NCI-H748 (cell line): ENCODE measurements around the gene THADA.

Source experiments
- DNase-seq: peaks from one replicate; lab custom pipeline; 2025; ENCODE audit not compliant: unreplicated experiment; lab: John Stamatoyannopoulos, UW

Gene THADA

DNA sequence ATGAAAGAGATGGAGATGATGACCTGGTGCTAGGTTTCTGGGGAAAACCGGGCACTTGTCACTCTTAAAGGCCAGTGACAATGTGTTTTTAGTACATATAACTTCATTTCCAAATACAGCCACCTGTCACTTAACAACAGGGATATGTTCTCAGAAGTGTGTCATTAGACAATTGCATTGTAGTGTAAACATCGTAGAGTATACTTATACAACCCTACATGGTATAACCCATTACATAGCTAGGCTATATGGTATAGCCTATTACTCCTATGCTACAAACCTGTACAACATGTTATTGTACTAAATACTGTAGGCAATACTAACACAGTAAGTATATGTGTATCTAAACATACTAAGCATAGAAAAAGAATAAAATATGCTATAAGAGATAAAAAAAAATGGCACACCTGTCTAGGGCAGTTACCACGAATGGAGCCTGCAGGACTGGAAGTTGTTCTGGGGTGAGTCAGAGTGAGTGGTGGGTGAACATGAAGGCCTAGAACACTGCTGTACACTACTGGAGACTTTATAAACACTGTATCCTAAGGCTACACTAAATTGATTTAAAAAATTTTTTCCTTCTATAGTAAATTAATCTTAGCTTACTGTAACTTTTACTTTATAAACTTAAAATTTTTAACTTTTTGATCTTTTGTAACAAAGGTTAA lies 123.2 kb downstream of the THADA start:
- peak; percentile 62 for DNase-seq

- DNase-seq, result no peak
These were observed 126.1 kb downstream of the THADA start for GRCh38 chr2:43469713-43470112.

GRCh38 chr2:43469094-43469493 lies 126.7 kb downstream of the THADA start:
- DNase-seq, result no peak

GRCh38 chr2:43467891-43468290 lies 127.9 kb downstream of the THADA start:
- no peak for DNase-seq

DNA sequence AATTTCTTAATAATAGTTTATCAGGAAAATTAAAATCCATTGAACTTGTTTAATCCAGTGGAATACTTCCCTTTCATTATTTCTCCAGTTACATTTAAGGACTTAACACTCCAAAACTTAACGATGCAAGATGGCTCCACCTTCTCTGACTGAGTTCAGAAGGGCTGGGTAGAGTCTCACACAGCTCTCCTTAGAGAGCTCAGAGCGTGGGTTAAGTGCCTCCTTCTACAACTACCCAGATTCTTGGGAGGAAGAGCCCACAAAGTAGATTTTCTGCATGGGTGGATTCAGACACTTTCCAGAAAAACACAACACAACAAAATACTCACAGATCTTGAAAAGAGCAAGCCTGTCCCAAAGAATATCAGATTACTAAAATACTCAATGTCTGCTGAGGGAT lies 130.6 kb downstream of the THADA start:
- no peak for DNase-seq

DNA sequence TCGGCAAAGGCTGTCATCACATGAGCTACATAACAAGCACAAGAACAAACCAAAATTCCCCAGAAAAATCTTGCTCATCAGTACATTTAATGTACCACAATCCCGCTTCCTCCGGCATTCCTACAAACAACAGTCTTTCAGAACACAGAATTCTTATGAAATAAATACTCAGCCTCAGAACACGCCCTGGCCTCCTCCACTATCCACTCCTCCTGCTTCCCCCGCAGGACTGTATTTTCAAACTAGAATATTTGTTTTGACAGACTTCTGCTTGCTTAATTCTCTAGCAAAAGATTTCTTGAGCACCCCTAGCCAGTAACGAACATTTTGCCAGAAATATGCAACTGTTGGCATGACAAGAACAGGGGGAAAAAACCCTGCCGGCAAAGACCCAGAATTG lies 131.2 kb downstream of the THADA start:
- no peak for DNase-seq

DNA sequence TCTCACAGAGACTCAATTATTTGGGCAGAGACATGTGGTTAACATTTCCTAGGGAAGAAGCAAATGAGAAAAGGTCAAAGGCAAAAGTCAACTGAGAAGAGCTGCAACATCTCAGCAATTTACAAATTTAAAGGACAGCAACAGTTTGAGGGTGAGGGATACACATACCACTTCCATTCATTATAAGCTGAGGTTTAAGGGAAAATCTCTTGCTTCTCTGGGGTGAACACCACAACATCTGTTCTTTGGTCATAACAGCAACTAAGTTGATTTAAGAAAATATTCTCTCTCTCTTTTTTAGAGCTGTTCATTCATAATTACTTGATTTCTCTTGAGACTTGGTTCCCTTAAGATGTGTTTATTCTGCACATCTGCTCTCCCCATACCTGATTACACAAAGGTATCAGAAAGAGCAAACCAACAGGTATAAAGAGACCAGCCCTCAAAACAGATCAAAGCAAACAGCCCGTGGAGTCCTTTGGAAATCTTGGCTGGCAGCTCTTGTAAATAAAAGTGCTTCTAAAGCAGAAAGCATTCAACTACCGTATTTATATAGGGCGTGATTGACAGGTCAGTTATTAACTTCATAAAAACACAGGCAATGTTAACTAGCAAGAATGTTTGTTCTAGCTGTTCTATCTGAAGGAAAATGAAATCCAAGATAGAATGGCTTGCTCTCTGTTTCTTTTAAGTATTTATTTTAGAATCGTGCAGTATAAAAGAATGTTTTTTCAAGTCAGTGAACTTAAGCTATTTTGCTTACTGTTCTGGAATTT lies 132.8 kb downstream of the THADA start:
- DNase-seq, result peak; percentile 84

DNA sequence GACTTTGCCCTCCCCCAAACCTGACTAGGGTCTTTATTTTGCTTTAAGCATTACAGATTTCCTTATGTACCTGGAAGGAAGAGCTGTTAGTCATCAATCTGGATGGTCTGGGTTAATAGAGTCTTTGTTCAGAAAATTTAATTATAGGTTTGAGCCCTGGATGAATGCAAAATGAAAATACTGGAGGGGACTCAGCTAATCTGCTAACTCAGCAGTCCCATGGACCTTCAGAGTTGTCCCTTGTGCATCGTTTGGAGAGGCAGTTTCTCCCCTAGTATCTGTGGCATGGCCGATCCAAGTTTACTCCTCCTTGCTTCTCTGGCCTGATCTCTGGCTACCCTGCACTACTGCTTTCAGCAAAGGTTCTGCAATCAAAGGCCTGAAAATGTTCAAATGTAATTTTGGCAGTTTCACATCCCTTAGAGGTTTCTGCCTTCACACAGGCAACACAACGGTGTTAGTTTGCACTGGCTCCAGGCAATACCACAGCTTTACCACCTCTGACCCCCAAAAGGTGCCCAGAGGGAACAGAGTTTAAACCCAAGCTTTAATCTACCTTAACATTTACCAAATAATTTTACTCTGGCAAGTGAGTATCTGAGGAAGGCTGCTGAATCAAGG lies 134.3 kb downstream of the THADA start:
- DNase-seq, result peak; percentile 37

GRCh38 chr2:43460611-43461365 lies 135.1 kb downstream of the THADA start:
- DNase-seq, result no peak

- no peak for DNase-seq
These were observed 135.7 kb downstream of the THADA start for GRCh38 chr2:43460174-43460546.

- DNase-seq, result no peak
These were observed 136.2 kb downstream of the THADA start for GRCh38 chr2:43459446-43460173.

GRCh38 chr2:43458014-43458628 lies 137.7 kb downstream of the THADA start:
- no peak for DNase-seq

GRCh38 chr2:43455731-43456642 lies 139.9 kb downstream of the THADA start:
- DNase-seq, result no peak

GRCh38 chr2:43455296-43455695 lies 140.5 kb downstream of the THADA start:
- DNase-seq, result no peak

DNA sequence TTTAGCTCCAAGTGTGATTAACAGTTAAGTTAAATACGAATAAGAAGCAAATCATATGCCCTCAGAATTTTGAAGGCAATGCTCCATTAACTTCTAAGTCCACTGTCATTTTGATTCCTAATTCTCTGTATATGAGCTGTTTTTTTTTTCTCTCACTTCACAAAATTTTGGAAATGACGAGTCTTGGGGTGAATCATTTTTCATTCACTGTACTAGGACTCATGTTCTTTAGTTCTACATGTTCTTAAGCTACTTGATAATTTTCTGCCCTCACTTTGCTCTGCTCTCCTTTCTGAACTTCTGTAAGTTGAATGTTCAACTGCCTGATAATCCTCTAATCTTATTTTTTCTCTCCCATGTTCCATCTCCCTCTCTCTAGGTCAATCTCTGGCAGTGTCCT lies 141.0 kb downstream of the THADA start:
- no peak for DNase-seq

DNA sequence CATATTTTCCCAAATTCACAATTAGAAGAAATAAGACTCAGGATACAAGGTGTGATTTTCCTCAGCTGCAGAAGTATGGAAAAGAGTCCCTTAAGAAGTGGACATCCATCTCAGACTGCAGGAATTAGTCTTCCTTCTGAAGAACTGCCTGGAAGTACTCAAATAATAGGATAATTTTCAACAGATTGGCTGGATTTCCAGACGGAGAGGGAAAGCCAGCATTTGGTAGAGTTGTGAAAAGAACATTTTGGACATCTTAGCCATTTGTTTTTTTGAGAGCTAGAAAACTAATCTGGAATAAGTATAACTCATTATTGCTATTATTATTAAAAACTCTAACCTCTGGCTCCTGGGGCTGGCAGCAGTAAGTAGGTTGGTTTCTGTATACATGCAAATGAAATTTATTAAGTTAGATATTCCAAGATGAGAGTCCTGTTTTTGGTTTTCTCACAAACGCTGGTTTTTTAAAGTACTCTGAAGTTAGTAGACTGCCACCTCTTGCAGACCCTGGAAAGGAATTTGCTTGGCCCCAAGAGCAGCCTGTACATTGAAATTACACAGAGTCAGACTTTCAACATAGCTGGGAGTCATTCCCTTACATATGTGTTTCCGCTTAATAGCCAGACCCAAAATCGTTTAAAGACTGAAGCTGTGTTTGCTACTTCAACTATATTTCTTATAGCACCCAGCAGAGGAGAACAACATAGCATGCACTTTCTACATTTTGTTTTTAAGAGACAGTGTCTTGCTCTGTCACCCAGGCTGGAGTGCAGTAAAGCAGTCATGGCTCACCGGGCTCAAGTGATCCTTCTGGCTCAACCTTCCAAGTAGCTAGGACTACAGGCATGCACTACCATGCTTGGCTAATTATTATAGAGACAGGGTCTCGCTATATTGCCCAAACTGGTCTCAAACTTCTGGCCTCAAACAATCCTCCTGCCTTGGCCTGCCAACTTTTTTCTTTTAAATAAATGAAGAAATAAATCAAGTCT lies 142.4 kb downstream of the THADA start:
- no peak for DNase-seq

- no peak for DNase-seq
These were observed 143.5 kb downstream of the THADA start for GRCh38 chr2:43452318-43452731.

- DNase-seq, result no peak
These were observed 145.2 kb downstream of the THADA start for GRCh38 chr2:43450617-43451016.
